Stomach (tissue), 9 donors: ENCODE results near the gene CNGA1. TPM values are rescaled to one million over a fixed set of nuclear protein-coding genes. Genes with fewer than 3 reads are reported as not detected.

ENCODE experiments used
- DNase-seq, 2 donors: peaks; one replicate each; pipeline versions ENCODE4 v3.0.0 to v3.0.0-alpha.2; 2013 to 2019
- H3K27ac ChIP-seq, 5 donors: fragments of 200-600 bp in 4 of 5; sonication (generic) in 4 of 5; one replicate each; pipeline ENCODE4 v1.5.1; 2013 to 2019; ENCODE audit warnings: mild to moderate bottlenecking in 1 of 5, moderate library complexity in 1 of 5
- H3K27me3 ChIP-seq, 3 donors: fragments of 200-600 bp; sonication (generic); one replicate each; pipeline ENCODE4 v1.5.1; 2017 to 2019; ENCODE audit warnings: mixed run types in 1 of 3
- H3K36me3 ChIP-seq, 4 donors: fragments of 200-600 bp; sonication (generic); 1 replicate in 3 of 4; 2 replicates in 1 of 4; pipeline ENCODE4 v1.5.1; 2016 to 2019
- H3K4me1 ChIP-seq, 4 donors: fragments of 200-600 bp; sonication (generic); one replicate each; pipeline ENCODE4 v1.5.1; 2016 to 2019
- H3K4me3 ChIP-seq, 4 donors: fragments of 200-600 bp; sonication (generic) in 3 of 4; one replicate each; pipeline ENCODE4 v1.5.1; 2016 to 2019; ENCODE audit warnings: mild to moderate bottlenecking in 1 of 4
- H3K9me3 ChIP-seq, 4 donors: fragments of 200-600 bp; sonication (generic); one replicate each; pipeline ENCODE4 v1.5.1; 2016 to 2019
- EP300 ChIP-seq: sonication (generic); formaldehyde crosslinking; IDR thresholded peaks from one replicate; pipeline ENCODE4 v1.6.1; 2017; ENCODE audit warnings: antibody characterized with exemption
- POLR2A ChIP-seq, 4 donors: fragments of 450-650 bp; IDR thresholded peaks; one replicate each; pipeline ENCODE4 v1.6.1; 2016; ENCODE audit warnings: antibody characterized with exemption in 4 of 4, control low read depth in 2 of 4, mild to moderate bottlenecking in 1 of 4, moderate library complexity in 1 of 4
- POLR2AphosphoS5 ChIP-seq, 3 donors: sonication (generic); formaldehyde crosslinking; IDR thresholded peaks; one replicate each; pipeline ENCODE4 v1.6.1; 2016; ENCODE audit warnings: antibody characterized with exemption in 3 of 3
- WGBS, 5 donors: extraction: QIAGEN DNeasy Blood & Tissue Kit in 3 of 5; methylation state at CpG; one replicate each; pipeline versions ENCODE4 v1.1.5 to v1.1.7; 2013 to 2018; 5-methylcytosine and 5-hydroxymethylcytosine counted together
- intact Hi-C: fragments of 100-400 bp; cut with DNase I; formaldehyde crosslinking; loops from one replicate; pipeline ENCODE4 v1.15.1; 2023; ENCODE audit warnings: low total_unique reads
- polyA plus RNA-seq, 3 donors: library from polyadenylated mRNA; stranded (reverse); fragments of 200-250 nt; gene quantifications; one replicate each; pipeline ENCODE4 v1.2.3, GENCODE V29; 2013
- total RNA-seq, 5 donors: library from RNA; depleted of rRNA; stranded (reverse); fragments of >200 nt; gene quantifications; one replicate each; pipeline versions ENCODE4 v1.1.0 to v1.2.3, GENCODE V29; 2014 to 2016
- TF ChIP-seq, protein P1 (sequence below), 7 experiments: fragments of 450-650 bp in 4 of 7; fragments of 200-600 bp in 3 of 7; sonication (generic) in 3 of 7; IDR thresholded peaks; one replicate each; pipeline ENCODE4 v1.5.1; 2016 to 2019; ENCODE audit warnings: antibody characterized with exemption in 7 of 7, control low read depth in 2 of 7, mild to moderate bottlenecking in 1 of 7
- donor health status: healthy with polysubstance abuse.
- donor health status: Bipolar disorder and iron deficiency.
- donor health status: healthy.

CNGA1 gene
- total and polyA plus RNA-seq, 8 donors, result 0.56 to 23.8 (median 3.6) TPM; not detected in 2

DNA sequence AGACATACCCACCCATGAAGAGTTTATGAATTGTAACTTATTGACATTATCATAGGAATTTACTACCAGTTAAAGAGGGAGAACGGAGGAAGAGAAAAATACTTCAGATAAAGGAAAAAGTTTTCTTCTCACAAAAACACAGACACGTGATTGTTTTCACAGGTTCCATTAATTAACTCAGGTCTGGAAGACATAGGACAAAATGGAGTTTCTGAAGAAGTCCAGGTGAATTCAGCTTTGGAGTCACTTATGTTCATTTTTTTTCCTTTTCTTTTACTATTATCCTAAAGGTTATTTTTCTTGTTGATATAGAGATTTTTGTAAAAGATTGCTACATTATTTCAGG, 20.6 kb upstream of the CNGA1 start:
- no peaks in the 10 kb centered on the region for H3K36me3 ChIP-seq
- no peaks in the 10 kb centered on the region for H3K9me3 ChIP-seq
- no peak overlapping the region for H3K4me3 ChIP-seq
- peaks cover 0 to 8% (median 0%) of the 10 kb centered on the region in 3 donors for H3K27me3 ChIP-seq
- peaks cover 5 to 13% (median 8%) of the 10 kb centered on the region in 4 donors for H3K4me1 ChIP-seq
- no peak overlapping the region for H3K27ac ChIP-seq
- intact Hi-C loops, result no loop called here
- TF ChIP-seq POLR2AphosphoS5 (IDR thresholded peaks at IDR 0.05) (no peak), POLR2A (IDR thresholded peaks at IDR 0.05) (no peak), EP300 (no peak)
- TF ChIP-seq, protein P1, sequence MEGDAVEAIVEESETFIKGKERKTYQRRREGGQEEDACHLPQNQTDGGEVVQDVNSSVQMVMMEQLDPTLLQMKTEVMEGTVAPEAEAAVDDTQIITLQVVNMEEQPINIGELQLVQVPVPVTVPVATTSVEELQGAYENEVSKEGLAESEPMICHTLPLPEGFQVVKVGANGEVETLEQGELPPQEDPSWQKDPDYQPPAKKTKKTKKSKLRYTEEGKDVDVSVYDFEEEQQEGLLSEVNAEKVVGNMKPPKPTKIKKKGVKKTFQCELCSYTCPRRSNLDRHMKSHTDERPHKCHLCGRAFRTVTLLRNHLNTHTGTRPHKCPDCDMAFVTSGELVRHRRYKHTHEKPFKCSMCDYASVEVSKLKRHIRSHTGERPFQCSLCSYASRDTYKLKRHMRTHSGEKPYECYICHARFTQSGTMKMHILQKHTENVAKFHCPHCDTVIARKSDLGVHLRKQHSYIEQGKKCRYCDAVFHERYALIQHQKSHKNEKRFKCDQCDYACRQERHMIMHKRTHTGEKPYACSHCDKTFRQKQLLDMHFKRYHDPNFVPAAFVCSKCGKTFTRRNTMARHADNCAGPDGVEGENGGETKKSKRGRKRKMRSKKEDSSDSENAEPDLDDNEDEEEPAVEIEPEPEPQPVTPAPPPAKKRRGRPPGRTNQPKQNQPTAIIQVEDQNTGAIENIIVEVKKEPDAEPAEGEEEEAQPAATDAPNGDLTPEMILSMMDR (IDR thresholded peaks at IDR 0.05), result no peak
- no peak for DNase-seq
- 67 to 72% (median 70%) methylated on average over 2 of the region's 2 CpGs for WGBS, 5 donors

- WGBS, 5 donors, result 91 to 94% (median 93%) methylated on average over 3 of the region's 3 CpGs
These were observed 19.5 kb upstream of the CNGA1 start for GRCh38 chr4:48035952-48036351.

DNA sequence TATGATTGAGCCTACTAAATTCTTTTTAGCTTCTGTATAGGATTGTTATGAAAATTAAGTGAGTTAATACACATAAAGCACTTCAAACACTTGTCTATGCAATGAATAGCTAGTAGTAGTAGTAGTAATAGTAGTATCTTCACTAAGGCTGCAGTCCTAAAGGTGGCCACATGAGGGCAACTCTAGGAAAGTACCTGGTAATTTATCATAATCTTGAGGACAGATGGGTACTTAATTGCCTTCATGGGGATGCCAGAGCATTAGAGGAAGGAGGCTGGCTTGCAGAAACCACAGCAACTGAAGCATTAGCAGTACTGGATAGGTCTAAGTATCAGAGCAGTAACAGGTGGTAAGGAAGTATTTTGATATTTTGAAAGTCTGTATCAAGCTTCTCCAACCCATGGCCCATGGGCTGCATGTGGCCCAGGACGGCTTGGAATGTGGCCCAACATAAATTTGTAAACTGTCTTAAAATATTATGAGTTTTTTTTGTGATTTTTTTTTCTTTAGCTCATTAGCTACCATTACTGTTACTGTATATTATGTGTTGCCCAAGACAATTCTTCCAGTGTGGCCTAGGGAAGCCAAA, 17.4 kb upstream of the CNGA1 start:
- TF ChIP-seq POLR2AphosphoS5 (IDR thresholded peaks at IDR 0.05) (no peak), EP300 (no peak), POLR2A (IDR thresholded peaks at IDR 0.05) (no peak)
- TF ChIP-seq, protein P1 (IDR thresholded peaks at IDR 0.05), result peak in 4 of 7 experiments; percentile 27 to 43 (median 36)
- peak; percentile 52 to 55 for DNase-seq
- WGBS, 5 donors, result 81 to 91% (median 86%) methylated on average over 1 of the region's 1 CpG
- H3K9me3 ChIP-seq, result no peaks in the 10 kb centered on the region
- no peaks in the 10 kb centered on the region for H3K27me3 ChIP-seq
- H3K36me3 ChIP-seq, result no peaks in the 10 kb centered on the region
- no peak overlapping the region for H3K27ac ChIP-seq
- intact Hi-C loops, result no loop called here
- H3K4me1 ChIP-seq, result peaks cover 8 to 21% (median 17%) of the 10 kb centered on the region in 4 donors
- H3K4me3 ChIP-seq, result no peak overlapping the region

More at GRCh38 chr4:48035952-48036351, 19.5 kb upstream of the CNGA1 start:
- Histone ChIP-seq H3K4me1 (peaks cover 8 to 21% (median 17%) of the 10 kb centered on the region in 4 donors), H3K27ac (no peak overlapping the region), H3K4me3 (no peak overlapping the region), H3K9me3 (no peaks in the 10 kb centered on the region), H3K36me3 (no peaks in the 10 kb centered on the region), H3K27me3 (peaks cover 0 to 1% (median 0%) of the 10 kb centered on the region in 3 donors)
- no peak for DNase-seq
- TF ChIP-seq, protein P1 (IDR thresholded peaks at IDR 0.05), result no peak
- no peak for TF ChIP-seq EP300
- no peak for TF ChIP-seq POLR2A (IDR thresholded peaks at IDR 0.05)
- TF ChIP-seq POLR2AphosphoS5 (IDR thresholded peaks at IDR 0.05), result no peak
- intact Hi-C loops, result no loop called here

GRCh38 chr4:48033412-48033811, 16.9 kb upstream of the CNGA1 start:
- no peak for TF ChIP-seq POLR2A (IDR thresholded peaks at IDR 0.05)
- TF ChIP-seq, protein P1 (IDR thresholded peaks at IDR 0.05), result no peak
- Histone ChIP-seq H3K27me3 (no peaks in the 10 kb centered on the region), H3K4me3 (no peak overlapping the region), H3K36me3 (no peaks in the 10 kb centered on the region), H3K9me3 (no peaks in the 10 kb centered on the region), H3K27ac (no peak overlapping the region), H3K4me1 (peaks cover 8 to 21% (median 17%) of the 10 kb centered on the region in 4 donors)
- DNase-seq, result no peak
- intact Hi-C loops, result no loop called here
